GM19463 (cell line): ENCODE measurements around the gene TMEM207.

Experiments
- ATAC-seq: cut with Tn5 transposase; IDR thresholded peaks from one replicate; pipeline ENCODE4 v1.9.1; 2021; ENCODE audit warnings: mild to moderate bottlenecking, moderate library complexity; ENCODE audit not compliant: unreplicated experiment

TMEM207 gene

DNA sequence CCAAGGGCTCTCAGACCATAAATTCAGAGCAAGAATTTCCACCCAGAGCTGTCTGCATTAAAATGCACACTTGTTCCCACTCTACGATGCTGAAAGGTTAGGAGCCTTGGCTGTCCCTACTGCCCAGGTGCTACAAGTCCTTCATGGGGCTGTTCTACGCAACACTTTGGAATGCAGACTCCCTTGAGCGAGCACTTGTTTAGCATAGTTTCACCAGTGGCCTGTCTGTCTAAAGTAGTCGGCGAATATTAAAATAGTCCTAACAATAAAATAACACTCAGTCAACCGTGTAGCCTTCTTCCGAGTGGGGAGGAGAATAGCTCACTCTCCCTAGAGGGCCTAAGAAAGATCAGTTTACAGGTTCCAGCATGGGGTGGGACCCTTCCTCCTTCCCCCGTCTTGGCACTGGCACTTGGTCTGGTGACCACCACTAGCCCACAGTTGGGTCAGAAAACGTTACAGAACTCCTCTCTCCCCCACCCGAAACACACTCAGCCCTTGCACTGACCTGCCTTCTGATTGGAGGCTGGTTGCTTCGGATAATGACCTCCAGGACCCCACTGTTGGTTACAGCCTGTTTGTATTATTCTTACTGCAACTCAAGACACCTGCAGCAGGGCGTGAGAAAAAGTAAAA, 62.0 kb downstream of the TMEM207 start, which contains the start of gene CLDN16:
Gene CLDN16 (plus strand): TSS at position 586 of the 636 bp plus-strand sequence. CDS start 167 bp downstream, outside the sequence.
- ATAC-seq, result no peak

DNA sequence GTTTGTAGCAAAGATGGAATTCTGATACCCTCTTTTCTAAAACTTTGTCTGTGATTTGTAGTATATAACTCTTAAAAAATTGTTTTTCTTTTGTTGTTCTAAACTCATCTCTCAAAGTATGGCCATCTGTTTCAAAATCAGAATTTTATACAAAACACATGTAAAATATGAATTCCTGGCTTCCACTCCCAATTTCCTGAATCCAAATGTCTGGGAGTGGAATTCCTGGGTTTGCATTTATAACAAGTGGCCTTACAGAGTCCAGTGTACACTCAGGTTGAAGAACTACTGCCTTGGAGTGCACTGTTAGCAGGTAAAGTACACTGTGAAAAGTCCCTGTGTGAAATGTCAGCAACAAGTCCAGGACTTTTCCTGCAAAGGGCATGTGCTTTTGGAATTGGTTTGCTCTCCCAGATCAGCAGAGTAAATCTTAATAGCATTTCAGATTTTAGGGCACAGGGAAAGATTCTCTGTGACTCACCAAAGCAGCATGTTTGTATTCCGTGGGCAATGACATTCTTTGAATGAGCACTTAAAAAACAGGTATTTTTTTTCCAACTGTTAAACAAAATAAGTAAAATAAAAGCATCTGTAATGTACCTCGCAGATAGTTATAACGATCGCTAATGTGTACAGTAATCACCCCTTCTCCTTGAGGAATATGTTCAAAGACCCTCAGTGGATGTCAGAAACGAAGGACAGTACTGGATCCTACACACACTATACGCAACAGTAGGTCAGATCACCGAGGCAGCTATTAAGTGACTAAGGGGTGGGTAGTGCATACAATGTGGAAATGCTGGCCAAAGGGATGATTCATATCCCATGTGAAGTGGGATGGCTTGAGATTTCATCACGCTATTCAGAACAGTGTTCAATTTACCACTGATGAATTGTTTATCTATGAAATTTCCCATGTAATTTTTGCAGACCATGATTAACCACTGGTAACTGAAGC, 63.7 kb downstream of the TMEM207 start:
- no peak for ATAC-seq

DNA sequence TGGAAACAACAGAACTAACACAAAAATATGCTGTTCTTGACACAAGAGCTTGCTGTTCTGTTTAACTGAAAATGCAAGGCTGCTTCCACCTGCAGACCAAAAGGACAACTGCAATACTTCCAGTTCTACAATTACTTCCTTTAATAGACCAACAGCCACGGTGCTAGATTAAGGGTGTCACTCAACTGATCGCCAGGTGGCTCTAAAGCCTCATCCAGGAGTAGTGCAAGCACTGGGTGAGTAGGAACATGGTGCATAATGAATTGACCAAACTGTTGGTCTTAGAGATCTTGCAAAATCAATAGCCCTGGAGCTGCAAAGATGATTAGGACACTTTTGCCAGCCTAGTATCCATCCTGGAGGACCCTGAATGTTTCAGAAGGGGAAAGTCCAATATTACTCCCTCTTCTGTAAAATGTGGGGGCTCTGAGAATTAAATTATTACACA, 65.4 kb downstream of the TMEM207 start:
- peak; percentile 81 for ATAC-seq

DNA sequence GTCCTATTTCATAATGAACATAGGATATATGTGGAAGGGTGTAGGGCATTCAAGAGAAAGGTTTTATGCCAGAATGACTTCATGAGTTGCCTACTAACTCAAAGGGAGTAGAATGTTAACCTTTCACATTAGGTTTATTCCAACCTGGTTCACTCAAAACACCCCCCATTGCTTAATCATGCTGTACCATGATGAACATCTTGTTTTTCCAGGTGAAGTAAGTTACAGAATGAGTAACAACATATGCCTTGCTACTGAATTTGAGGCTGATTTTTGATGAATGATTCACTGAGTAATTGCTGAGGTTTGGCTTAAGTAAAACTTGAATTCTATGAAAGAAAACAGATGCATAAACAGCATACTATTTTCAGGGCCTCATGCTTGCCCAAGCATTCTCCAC, 67.6 kb downstream of the TMEM207 start:
- no peak for ATAC-seq

GRCh38 chr3:190381441-190381840, 68.3 kb downstream of the TMEM207 start:
- no peak for ATAC-seq

GRCh38 chr3:190380184-190380583, 69.5 kb downstream of the TMEM207 start:
- no peak for ATAC-seq
